T-helper 2 cell (primary cell): ENCODE results near the gene MPI.

Experiments used
- DNase-seq, 5 experiments: peaks; one replicate each; pipeline versions ENCODE4 v3.0.0 to v3.0.0-alpha.2; 2012 to 2022

The MPI gene

GRCh38 chr15:74937590-74938371, 47.9 kb downstream of the MPI start, which contains the start of gene COX5A:
Gene COX5A (minus strand): TSS chr15:74938073. CDS start chr15:74938014, 59 bp downstream.
- DNase-seq = peak; percentile 81 to 98 (median 88)

DNA sequence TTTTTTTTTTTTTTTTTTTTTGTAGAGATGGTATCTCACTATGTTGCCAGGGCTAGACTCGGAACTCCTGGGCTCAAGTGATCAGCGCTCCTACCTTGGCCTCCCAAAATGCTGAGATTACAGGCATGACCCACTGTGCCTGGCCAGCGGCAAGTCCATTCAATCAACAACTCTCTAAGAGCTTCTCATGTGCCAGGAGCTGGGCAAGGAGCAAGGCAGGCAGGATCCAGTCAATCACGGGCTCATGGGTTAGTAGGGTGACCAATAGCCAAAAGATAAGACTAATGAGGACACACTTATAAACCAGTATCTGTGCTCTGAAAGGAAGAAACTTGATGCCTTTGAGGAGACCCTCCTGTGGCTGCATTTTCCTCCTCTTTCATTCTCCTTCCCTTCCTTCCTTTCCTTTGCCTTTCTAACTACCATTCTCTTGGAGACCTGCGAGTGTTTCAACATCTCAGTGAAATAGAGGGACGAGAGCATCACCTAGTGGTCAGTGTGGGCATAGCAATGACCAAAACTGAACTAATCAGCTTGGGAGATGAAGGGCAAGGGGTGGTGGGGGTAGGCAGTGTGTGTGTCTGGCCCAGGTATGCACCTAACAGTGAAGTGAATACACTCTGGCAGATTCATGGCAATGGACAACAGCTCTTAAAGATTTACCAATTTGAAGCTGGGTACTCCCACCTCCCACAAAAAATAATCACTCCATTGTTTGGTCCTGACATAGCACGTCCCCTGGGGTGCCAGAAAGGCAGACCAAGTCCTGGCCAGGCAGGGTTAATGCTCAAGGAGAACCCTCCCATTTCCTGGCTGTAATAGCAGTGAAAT, 60.5 kb downstream of the MPI start:
- peak; percentile 42 to 74 (median 62) for DNase-seq

DNA sequence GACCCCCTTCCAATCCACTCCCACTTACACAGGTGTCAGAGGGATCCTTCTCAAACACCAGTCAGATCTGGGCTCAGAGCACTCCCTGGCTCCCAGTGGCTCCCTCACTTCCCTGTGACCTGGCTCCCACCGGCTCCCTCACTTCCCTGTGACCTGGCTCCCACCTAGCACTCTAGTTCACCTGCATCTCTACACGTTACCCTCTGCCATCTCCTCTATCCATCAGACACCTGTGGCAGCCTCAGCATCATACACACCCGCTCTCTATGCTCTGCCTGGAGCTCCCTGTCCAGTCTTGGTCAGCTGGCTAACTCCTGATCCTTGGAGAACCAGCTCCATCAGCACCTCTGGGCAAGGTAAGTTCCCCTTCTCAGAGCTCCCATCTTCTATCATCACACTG, 61.2 kb downstream of the MPI start:
- no peak for DNase-seq
